ENCODE results near the gene ABI1.
"Not testable (repeated sequence)": the region's sequence is repeated elsewhere in the genome, so short reads cannot be mapped to it uniquely, and the experiment has no call there.

Gene ABI1

DNA sequence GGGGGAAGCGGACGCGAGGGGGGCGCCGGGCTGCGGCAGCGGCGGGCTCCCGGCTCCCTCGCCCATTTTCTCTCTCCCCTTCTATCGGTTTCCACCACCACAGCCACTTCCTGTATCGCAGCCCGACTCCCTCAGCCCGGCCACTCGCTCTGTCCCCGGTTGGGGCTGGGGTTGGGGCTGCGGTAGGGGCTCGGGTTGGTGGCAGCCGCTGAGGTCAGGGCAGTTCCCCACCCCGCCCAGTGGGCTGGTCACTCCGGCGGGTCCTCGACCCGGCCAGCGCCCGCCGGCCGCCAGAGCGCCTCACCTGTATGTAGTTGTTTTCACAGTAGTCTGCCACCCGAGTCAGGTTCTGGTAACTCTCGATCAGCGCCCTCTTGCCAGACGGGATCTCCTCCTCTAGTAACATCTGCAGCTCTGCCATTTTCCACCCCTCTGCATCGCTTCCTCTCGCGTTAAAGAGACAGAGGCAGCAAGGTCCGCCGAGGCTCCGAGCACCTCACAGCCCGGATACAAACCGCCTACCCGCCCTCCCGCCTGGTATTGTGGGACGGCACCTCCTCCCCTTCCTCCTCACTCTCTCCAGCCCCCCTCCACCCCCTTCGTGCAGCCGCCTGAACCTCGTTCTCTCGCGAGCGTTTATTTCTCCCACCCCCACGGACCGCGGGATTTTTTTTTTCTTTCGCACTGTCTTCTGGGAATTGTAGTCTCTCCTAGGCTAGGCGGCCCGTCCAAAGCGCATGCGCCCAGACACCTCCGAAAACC, at the start of gene ABI1:
Gene ABI1 (minus strand): TSS at position 516 of the 762 bp plus-strand sequence. CDS start 95 bp downstream, at position 421.
- peak; percentile 96 for DNase-seq (ENCODE audit: low read depth)

DNA sequence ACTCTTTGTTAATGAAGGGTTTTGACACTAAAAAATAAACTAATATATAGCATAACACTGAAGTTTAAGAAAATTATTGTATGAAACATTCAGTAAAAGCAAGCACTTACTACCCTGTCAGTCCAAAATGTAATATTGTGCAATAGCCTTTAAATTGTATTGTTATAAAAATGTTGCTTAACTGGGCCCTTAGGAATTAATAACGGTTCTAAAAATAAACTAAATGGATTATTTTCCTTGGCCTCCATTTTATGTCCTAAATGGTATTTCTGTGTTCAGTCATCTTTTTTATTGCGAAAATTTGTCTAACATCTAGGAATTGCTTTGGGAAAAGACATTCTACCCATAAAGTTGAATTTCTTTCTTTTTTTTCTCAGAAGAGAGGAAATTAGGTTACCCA, 49.0 kb upstream of the ABI1 start:
- DNase-seq (ENCODE audit: low read depth) = no peak

DNA sequence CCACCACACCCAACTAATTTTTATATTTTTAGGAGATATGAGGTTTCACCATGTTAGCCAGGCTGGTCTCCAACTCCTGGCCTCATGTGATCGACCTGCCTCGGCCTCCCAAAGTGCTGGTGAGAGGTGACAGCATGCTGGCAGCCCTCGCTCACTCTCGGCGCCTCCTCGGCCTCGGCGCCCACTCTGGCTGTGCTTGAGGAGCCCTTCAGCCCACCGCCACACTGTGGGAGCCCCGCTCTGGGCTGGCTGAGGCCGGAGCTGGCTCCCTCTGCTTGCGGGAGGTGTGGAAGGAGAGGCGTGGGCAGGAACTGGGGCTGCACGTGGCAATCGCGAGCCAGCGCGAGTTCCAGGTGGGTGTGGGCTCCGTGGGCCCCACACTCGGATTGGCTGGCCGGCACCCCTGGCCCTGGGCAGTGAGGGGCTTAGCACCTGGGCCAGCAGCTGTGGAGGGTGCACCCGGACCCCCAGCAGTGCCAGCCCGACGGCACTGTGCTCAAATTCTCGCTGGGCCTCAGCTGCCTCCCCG, 44.6 kb upstream of the ABI1 start:
- not testable (repeated sequence) for DNase-seq (ENCODE audit: low read depth)

DNA sequence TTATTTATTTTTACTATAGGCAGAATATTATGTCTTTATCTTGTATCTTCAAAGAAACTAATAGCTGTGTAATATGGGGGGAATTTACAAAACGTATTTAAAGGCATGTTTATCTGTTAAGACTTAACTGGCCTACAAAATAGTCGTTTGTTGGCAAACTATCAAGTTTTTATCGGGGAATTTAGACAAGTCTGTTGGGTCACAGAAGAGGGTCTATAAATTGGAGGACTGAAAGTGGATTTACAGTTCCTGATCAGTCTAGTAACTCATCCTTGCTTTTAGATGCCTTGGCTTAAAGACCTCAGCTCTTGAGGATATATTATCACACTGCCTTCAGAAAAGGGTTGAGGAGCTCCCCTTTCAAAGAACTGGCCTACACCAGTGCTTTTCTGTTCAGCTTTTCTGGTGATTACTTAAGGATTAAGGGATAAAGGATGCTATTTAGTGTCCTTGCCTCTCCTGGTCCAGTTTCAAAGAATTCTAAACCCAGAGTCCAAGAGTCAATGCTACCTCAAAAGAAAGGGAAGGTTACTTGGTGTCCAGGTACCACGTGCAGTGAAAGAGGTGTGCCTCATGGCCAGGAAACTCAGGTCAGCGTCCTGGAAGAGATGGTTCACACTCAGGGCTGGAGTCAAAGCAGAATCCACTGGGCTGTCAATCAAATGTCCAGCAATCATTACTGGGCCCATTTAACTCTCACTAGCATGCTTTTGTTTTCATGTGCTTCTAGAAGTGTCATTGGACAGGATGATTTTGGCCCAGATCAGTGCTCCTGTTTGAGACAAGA, 42.9 kb upstream of the ABI1 start:
- no peak for DNase-seq (ENCODE audit: low read depth)

DNA sequence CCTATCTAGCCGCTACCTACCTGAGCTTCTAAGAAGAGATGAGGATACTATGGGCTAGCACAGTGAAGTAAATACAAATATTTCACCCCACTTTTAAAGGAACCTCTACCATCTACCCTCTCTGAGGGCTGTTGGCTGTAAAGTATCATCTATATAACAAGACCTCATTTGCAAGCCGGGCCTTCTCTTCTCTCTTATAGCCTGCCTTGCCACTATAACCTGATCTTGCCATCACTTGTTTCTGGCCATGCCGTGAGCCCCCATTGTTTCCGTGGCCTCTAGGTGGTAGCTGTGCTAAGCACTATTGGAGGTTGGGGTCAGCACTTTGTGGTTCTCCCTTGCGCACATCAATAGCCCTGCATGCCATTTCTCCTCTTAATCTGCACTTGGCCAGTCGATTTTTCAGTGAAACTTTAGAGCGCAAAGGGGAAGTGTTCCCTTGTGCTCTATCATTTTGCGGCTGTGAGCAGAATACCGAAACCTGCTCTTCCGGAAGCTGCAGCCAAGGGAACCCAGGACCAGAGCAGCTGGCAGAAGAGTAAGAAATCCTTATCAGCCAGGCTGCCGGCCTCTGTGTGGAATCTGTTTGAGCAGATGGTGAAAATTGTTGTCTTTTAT, 31.7 kb upstream of the ABI1 start:
- not testable (repeated sequence) for DNase-seq (ENCODE audit: low read depth)

DNA sequence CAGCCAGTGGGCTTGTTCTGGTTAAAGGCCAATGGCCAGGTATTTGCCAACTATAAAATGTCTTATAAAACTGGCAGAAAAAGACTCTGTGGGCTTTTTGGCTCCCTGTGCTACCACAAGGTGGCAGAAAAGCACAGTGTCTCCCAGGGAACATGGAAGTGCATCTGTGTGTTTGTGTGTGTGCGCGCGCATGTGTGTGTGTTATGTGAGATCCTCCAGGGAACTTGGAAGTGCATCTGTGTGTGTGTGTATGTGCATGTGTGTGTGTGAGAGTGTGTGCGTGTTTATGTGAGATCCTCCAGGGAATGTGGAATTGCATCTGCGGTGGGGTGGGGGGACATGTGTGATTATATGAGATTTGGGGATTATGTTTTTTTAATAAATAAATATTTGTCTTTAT, 30.2 kb upstream of the ABI1 start:
- peak; percentile 11 for DNase-seq (ENCODE audit: low read depth)

DNA sequence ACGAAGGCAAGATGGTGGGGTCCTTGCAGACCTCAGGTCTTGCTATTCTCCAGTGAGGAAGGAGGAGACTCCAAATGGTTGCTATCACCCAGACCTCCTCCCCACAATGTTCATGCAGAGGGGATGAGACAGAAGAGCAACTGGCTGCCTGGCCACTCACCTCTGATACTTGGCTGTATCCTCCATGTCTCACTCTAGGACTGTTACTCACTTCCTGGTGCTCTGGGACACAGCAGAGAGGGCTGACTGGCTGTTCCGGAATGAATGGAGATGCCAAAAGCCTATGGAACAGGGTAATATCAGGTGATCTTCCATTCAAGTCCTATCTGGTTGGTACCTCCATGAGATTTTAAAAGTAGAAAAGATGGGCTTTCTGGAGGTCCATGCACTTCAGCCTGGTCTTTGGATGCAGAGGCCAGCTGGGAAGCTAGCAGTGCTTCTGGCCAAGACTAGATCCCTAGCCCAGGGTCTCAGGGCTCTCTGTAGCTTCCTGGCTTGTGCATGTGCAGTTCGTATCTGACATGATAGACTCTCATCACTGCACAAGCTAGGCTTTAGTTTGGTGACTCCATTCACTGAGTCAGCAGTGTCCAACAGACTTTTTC, 27.0 kb upstream of the ABI1 start:
- DNase-seq (ENCODE audit: low read depth) = no peak

DNA sequence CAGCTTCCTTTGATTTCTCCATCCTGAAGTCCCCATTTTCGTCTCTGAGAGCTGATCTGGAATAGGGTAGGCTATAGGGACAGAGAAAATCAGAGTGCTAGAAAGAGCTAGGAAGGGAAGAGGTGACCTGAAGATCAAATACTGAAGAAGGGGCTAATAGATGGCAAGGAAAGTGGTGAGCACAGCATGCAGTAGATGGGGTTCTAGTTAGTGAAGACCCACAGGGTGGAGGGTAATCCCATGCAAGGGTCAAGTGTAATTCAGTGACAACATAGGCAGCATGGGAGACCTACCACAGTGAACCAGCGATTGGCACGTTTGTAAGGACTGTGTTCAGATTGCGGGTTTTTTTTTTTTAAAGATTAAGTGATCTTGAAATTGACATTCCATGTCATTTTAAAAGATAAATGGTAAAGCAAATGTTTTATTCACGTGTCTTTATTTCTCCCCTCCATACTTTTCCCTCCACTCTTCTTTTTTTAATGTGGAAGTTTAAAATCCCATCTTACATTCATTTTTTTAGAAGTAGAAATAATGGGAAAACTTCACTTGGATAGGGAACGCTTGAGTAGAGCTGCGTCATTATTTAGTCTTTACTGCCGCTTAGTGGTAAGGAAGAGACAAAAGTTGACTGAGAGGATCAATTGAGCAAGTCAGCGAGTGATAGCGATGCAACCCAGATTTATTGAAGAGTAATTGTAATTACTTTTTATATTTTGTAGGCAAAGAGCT, 21.0 kb upstream of the ABI1 start:
- DNase-seq (ENCODE audit: low read depth) = no peak

DNA sequence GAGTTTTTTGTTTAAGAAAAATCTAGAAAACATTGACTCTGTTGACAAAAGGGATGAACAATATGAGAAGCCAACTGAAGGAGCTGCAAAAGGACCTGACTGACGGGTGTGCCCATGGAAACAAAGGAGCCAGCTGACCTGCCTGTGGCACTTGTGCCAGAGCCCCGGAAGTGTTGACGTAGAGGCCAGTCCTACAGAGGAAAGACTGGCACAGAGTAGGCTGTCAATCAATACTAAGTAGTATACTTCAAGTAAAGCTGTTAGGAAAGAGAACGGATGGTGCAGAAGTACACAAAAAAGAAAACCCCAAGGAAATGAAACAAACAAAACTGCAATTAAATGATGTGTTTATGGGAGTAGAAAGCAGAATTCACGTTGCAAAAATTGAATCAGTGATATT, 19.0 kb upstream of the ABI1 start:
- no peak for DNase-seq (ENCODE audit: low read depth)

DNA sequence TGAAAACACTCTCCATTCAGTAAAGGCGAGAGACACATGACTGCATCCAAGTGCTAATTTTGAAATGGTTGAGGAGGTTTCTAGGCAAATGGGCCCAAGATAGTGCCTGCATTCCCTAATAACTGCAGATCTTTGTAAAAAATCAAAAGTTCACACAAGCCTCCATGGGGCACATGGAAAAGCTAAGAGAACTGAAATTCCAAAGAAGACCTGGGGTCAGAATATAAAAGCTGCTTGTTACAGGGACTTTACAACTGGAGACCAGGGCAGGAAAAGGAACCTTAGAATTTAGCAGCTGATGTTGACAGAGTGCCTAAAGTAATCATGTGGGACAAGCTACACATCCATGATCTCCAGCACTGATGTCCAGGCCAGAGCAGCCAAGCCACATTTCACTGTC, 10.0 kb upstream of the ABI1 start:
- no peak for DNase-seq (ENCODE audit: low read depth)

DNA sequence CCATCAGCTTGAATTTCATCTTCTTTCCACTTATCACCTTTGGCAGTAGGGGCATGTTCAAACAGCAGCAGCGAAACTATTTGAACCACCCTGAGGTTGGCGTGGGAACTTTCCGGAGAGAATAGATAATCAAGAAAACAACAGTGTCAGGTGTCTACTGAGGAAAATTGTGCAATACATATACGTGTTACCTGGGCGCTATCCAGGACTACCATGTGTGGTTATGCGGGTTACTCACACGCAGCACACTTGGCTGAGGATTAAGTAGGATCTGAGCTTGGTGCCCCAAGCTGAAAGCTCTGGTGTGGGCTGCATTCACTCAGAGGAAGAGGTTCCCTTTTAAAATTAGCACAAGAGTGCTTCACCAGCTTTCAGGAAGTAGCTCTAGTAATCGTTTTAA, 8.8 kb upstream of the ABI1 start:
- DNase-seq (ENCODE audit: low read depth) = no peak

DNA sequence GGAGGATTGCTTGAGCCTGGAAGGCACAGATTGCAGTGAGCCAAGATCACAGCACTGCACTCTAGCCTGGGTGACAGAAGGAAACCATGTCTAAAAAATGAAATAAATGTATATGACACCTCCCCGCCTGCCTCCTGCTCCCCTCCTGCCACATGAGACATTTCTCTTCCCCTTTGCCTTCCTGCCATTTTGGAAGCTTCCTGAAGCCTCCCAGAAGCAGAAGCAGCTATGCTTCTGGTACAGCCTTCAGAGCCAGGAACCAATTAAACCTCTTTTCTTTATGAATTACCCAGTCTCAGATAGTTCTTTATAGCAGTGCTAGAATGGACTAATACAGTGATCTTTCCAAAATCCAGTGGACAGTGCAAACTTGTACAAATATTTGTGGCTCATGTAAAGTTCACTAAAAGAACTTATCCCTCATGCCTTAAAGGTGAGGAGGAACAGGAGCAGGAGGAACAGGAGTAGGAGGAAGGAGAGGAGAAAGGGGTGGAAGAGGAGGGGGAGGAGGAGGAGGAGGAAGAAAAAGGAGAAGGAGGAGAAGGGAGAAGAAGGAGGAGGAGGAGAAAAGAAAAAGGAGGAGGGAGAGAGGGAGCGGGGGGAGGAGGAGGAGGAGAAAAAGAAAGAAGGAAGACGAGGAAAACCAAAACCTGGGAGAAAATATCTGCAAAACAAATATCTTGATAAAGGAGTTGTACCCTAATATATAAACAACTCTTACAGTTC, 2.8 kb upstream of the ABI1 start:
- DNase-seq (ENCODE audit: low read depth) = no peak

DNA sequence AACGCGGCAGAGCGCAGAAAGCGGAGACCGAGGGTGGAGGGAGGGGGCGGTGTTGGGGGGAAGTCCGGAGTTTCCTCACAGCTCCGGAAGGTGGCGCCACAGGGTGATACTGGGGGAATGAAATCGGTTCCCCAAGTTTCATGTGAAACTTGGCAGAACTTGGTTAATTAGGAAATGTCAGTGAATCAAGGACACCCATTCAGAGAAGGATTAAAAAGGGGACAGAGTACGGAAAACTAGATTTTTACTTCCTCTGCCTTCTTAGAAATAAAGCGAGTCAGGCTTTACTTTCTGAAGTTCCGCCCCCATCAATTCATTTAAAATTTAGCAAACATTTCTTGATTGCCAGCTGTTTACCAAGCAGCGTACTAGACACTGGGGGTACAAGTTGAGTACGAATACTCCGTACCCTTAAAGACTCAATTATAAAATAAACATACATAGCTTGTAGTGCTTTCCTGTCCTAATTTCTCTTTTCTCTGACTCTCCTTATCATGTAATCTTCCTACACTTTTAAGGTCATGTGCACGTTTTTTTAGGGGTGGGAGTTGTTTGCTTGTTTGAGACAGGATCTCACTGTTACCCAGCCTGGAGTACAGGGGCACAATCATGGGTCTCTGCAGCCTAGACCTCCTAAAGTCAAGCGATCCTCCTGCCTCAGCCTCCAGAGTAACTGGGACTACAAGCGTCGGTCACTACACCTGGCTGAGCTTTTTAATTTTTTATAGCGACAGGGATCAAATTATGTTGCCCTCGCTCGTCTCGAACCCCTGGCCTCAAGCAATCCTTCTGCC, 644 bp upstream of the ABI1 start:
- no peak for DNase-seq (ENCODE audit: low read depth)

DNA sequence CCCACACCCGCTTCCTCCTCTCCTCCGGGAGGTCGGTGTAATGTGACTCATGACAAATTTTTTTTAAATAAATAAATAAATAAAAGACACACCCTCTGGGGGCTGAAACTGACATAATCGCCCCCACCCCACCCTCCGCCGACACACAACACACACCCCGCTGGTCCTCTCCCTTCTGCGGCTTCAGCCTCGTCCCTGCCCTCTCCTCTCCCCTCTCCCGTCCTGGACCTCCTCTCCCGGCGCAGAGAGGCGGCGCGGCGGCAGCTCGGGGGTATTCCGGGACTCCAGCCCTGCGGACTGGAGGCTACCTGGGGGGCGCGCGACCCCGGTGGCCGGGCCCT, 686 bp downstream of the ABI1 start:
- DNase-seq (ENCODE audit: low read depth) = peak; percentile 26

DNA sequence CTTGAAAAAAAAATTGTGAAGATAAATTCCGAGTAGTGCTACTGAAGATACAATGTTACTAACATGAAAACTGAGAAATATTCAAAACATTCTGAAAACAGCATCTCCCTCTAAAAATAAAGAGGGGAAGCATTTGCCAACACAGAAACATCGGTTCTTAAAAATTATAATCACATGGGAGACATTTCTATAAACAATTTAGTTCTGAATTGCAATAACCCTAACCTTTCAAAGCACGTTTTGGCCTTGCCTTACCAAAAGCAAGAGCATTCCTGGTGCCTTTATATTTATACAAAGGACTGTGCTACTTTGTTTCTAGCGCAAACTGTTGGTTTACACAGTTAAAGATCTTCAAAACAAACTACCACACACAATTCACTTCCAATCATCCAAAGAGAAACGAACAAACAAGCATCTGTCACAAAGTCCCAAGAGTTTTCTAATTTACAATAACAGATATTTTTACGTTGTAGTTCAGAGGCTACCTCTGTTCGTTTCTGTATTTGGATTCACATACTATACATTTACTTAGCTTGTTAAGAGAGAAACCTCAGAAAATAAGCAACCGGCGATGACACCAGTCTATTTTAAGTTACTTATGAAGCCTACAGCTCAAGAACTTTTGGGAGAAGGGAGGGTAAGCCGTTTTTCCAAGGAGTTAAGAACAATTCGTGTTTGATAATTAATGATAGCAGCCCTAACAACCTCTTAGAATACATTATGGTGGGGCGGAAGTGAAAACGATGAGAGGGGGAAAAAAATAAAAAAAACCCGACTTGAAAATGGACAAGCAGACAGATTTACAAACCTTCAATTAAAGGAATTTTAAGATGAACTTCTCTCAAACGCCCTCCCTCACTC, 1.3 kb downstream of the ABI1 start:
- no peak for DNase-seq (ENCODE audit: low read depth)

DNA sequence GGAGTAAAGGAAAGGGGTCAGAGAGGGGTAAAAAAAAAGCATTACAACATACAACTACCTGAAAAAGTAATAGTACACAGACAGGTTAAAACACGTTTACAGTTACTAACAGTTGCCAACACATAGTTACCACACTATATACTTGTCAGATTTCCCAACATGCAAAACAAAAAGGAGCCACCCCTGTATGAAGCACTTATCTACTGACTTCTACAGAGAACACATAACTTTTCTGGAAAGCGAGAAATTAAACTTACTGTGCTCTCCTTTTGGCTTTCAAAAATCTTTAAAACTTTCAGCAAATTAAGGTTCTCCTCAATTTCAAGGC, 2.1 kb downstream of the ABI1 start:
- no peak for DNase-seq (ENCODE audit: low read depth)

DNA sequence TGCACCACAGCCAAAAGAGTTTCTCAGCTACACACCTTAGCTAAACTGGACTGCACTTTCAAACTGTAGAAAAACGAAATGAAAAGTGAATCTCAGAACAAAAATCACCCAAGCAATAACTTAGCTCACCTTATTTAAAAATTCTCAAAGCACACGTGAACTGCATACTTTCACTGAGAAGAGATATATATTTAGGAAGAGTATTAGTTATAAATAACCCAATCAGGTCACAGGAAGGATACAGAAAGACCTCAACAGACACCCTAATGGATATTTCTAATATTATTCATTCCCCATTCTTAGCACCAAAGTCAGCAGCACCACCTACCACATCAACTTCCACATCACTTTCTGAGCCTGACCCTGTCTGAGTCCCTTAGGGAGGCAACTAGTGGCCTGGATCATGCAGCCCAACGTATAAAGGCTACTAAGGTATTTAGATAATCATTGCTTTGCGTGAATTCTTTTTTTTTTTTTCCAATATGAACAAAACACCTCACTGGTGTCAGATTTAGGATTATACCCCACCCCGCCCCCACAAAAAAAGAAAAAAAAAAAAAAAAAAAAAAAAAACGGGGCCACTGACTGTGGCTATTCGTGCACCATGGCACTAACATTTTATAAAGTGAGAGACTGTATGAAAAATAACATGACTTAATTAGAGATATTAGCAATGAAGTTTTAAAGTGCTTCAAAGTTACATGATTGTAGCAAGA, 2.6 kb downstream of the ABI1 start:
- no peak for DNase-seq (ENCODE audit: low read depth)

DNA sequence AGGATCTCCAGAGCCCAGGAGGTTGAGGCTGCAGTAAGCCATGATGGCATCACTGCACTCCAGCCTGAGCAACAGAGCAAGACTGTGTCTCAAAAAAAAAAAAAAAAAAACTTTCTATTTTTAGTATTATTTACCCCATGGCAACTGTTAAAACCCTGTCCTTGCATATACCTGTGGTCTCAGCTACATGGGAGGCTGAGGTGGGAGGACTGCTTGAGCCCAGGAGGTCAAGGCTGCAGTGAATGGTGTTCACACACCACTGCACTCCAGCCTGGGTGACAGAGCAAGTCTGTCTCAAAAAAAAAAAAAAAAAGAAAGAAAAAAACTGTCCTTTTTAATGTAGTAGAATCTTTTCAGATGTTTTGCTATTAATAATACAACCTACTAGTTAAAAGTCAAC, 3.2 kb downstream of the ABI1 start:
- DNase-seq (ENCODE audit: low read depth) = not testable (repeated sequence)

DNA sequence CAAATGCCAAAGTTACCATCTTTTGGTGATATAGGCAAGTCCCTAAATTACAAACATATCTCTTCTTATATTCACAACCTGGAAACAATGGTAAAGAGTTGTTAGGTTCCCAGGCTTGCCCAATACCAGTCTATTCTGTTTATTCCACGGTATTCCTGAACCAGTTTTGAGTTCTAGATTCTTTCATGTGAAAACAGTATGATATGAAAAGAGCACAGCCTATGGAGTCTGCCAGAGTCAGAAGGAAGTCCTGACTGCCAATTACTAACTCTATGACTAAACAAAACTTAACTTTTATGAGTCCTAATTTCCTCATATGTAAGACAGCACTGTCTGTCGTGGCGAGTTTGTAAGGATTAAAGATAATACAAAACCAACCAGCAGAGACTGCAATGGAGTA, 5.6 kb downstream of the ABI1 start:
- no peak for DNase-seq (ENCODE audit: low read depth)
